ENCODE data around the gene TSPAN15.
"Not testable (repeated sequence)": the region's sequence is repeated elsewhere in the genome, so short reads cannot be mapped to it uniquely, and the experiment has no call there.

The TSPAN15 gene

GRCh38 chr10:69502589-69502988 lies 51.3 kb downstream of the TSPAN15 start:
- DNase-seq (ENCODE audit: low read depth, low spot score), result no peak

- DNase-seq (ENCODE audit: low read depth, low spot score), result no peak
Measured at GRCh38 chr10:69503001-69503895, 52.0 kb downstream of the TSPAN15 start.

- DNase-seq (ENCODE audit: low read depth, low spot score), result no peak
Measured at GRCh38 chr10:69503896-69504265, 52.6 kb downstream of the TSPAN15 start.

GRCh38 chr10:69504576-69505250 lies 53.4 kb downstream of the TSPAN15 start:
- no peak for DNase-seq (ENCODE audit: low read depth, low spot score)

GRCh38 chr10:69505636-69506318 lies 54.5 kb downstream of the TSPAN15 start:
- DNase-seq (ENCODE audit: low read depth, low spot score), result no peak

- DNase-seq (ENCODE audit: low read depth, low spot score), result no peak
Measured at GRCh38 chr10:69506487-69506833, 55.2 kb downstream of the TSPAN15 start.

GRCh38 chr10:69506834-69507713 lies 55.8 kb downstream of the TSPAN15 start:
- DNase-seq (ENCODE audit: low read depth, low spot score), result no peak

GRCh38 chr10:69508738-69509340 lies 57.6 kb downstream of the TSPAN15 start:
- no peak for DNase-seq (ENCODE audit: low read depth, low spot score)

- DNase-seq (ENCODE audit: low read depth, low spot score), result no peak
Measured at GRCh38 chr10:69512901-69513300, 61.6 kb downstream of the TSPAN15 start.

- no peak for DNase-seq (ENCODE audit: low read depth, low spot score)
Measured at GRCh38 chr10:69513617-69514016, 62.4 kb downstream of the TSPAN15 start.

- DNase-seq (ENCODE audit: low read depth, low spot score), result peak; percentile 57
Measured at GRCh38 chr10:69515699-69516259, 64.5 kb downstream of the TSPAN15 start.

- DNase-seq (ENCODE audit: low read depth, low spot score), result no peak
Measured at GRCh38 chr10:69516316-69516715, 65.1 kb downstream of the TSPAN15 start.

GRCh38 chr10:69516796-69517195 lies 65.5 kb downstream of the TSPAN15 start:
- DNase-seq (ENCODE audit: low read depth, low spot score), result no peak

GRCh38 chr10:69517271-69517848 lies 66.1 kb downstream of the TSPAN15 start:
- no peak for DNase-seq (ENCODE audit: low read depth, low spot score)

- no peak for DNase-seq (ENCODE audit: low read depth, low spot score)
Measured at GRCh38 chr10:69527961-69528360, 76.7 kb downstream of the TSPAN15 start.

GRCh38 chr10:69533658-69534057 lies 82.4 kb downstream of the TSPAN15 start:
- DNase-seq (ENCODE audit: low read depth, low spot score), result no peak

GRCh38 chr10:69536521-69536920 lies 85.3 kb downstream of the TSPAN15 start:
- DNase-seq (ENCODE audit: low read depth, low spot score), result not testable (repeated sequence)

- no peak for DNase-seq (ENCODE audit: low read depth, low spot score)
Measured at GRCh38 chr10:69537449-69537848, 86.2 kb downstream of the TSPAN15 start.

- DNase-seq (ENCODE audit: low read depth, low spot score), result no peak
Measured at GRCh38 chr10:69538461-69538860, 87.2 kb downstream of the TSPAN15 start.

GRCh38 chr10:69541463-69541862 lies 90.2 kb downstream of the TSPAN15 start:
- no peak for DNase-seq (ENCODE audit: low read depth, low spot score)

Measured in activated CD4-positive, CD25-positive, alpha-beta regulatory T cell treated with anti-CD3 and anti-CD28 coated beads, Interleukin-2, amount 50 U/mL, for 16 hours (primary cell).